HCT116 (cell line): ENCODE results near the gene LGALS7. TPM values are rescaled to one million over a fixed set of nuclear protein-coding genes. Genes with fewer than 3 reads are reported as not detected.

Experiments
- ATAC-seq: fragments of 200-7000 bp; cut with Tn5 transposase; 2 replicates; pipeline ENCODE4 v1.9.1; 2020; ENCODE audit warnings: mild to moderate bottlenecking, moderate library complexity
- BruUV-seq: library from RNA; stranded (reverse); fragments of 400-500 nt; replicated peaks from 2 replicates; lab custom pipeline; 2021; lab: Mats Ljungman, UMichigan
- CTCF ChIA-PET: fragments of 300-600 bp; sonication (Branson Sonifier 250); formaldehyde crosslinking; loops from one replicate; lab custom pipeline; 2021; ENCODE audit warnings: antibody characterized with exemption; lab: Charles Lee
- POLR2A ChIA-PET: fragments of 300-600, 350-600 bp; sonication (Branson Sonifier 250); formaldehyde crosslinking; loops from one replicate; lab custom pipeline; 2021; ENCODE audit warnings: antibody characterized with exemption; lab: Charles Lee
- RAD21 ChIA-PET, 2 experiments: fragments of 300-600 bp; sonication (Branson Sonifier 250); formaldehyde crosslinking; loops; one replicate each; lab custom pipeline; 2023; ENCODE audit warnings: low total read pairs in 2 of 2; ENCODE audit not compliant: uncharacterized antibody in 2 of 2, unreplicated experiment in 2 of 2, low non-redundant PET in 1 of 2; lab: Charles Lee
- DNase-seq: peaks from one replicate; pipeline ENCODE4 v3.0.0-alpha.2; 2010; ENCODE audit warnings: low read depth, low spot score
- H2AFZ ChIP-seq: fragments of 200-600 bp; shearing (Covaris generic), sonication (generic); 2 replicates; pipeline ENCODE4 v1.6.1; 2017; ENCODE audit warnings: low read depth, mixed run types, mixed read lengths, antibody characterized with exemption, low read length; ENCODE audit not compliant: poor library complexity, severe bottlenecking
- H3K27ac ChIP-seq: 2 replicates; pipeline ENCODE4 v1.5.1; 2012; ENCODE audit warnings: low read depth, low read length
- H3K27me3 ChIP-seq: fragments of 200-600 bp; sonication (generic); 2 replicates; pipeline ENCODE4 v1.6.1; 2016; ENCODE audit warnings: mixed run types, low read length, mixed read lengths; ENCODE audit not compliant: insufficient read depth
- H3K36me3 ChIP-seq, 2 experiments: fragments of 200-500 bp in 1 of 2; fragments of 200-600 bp in 1 of 2; sonication (Bioruptor generic) in 1 of 2; sonication (generic) in 1 of 2; 2 replicates each; pipeline versions ENCODE4 v1.5.1 to v1.6.1; 2014 to 2016; ENCODE audit warnings: low read length in 2 of 2, inconsistent platforms in 1 of 2, mixed read lengths in 1 of 2, mixed run types in 1 of 2; ENCODE audit not compliant: insufficient read depth in 2 of 2, control insufficient read depth in 1 of 2
- H3K4me1 ChIP-seq, 2 experiments: fragments of 200-600 bp in 1 of 2; sonication (generic) in 1 of 2; 2 replicates each; pipeline versions ENCODE4 v1.5.1 to v1.6.1; 2012 to 2017; ENCODE audit warnings: low read length in 2 of 2, inconsistent platforms in 1 of 2, mild to moderate bottlenecking in 1 of 2, mixed read lengths in 1 of 2, mixed run types in 1 of 2, moderate library complexity in 1 of 2; ENCODE audit not compliant: insufficient read depth in 2 of 2, control insufficient read depth in 1 of 2
- H3K4me2 ChIP-seq: fragments of 200-600 bp; sonication (generic); 2 replicates; pipeline ENCODE4 v1.6.1; 2017; ENCODE audit warnings: mixed run types, low read length, mixed read lengths
- H3K4me3 ChIP-seq, 2 experiments: fragments of 200-600 bp in 1 of 2; sonication (generic) in 1 of 2; replicated peaks in 1 of 2; 2 replicates each; pipeline ENCODE4 v1.5.1; 2011 to 2016; ENCODE audit warnings: low read length in 2 of 2, control low read depth in 1 of 2, low read depth in 1 of 2, mild to moderate bottlenecking in 1 of 2, mixed read lengths in 1 of 2, mixed run types in 1 of 2
- H3K79me2 ChIP-seq: fragments of 200-600 bp; sonication (generic); 2 replicates; pipeline ENCODE4 v1.6.1; 2017; ENCODE audit warnings: mild to moderate bottlenecking, mixed run types, low read length, moderate library complexity, mixed read lengths; ENCODE audit not compliant: insufficient read depth
- H3K9ac ChIP-seq: fragments of 200-600 bp; sonication (generic); 2 replicates; pipeline ENCODE4 v1.6.1; 2016; ENCODE audit warnings: low read length, mixed read lengths
- H3K9me2 ChIP-seq: fragments of 200-600 bp; sonication (generic), shearing (Covaris generic); 2 replicates; pipeline ENCODE4 v1.6.1; 2017; ENCODE audit warnings: mixed run types, mild to moderate bottlenecking, moderate library complexity; ENCODE audit not compliant: insufficient read depth
- H3K9me3 ChIP-seq, 2 experiments: fragments of 200-500 bp in 1 of 2; fragments of 200-600 bp in 1 of 2; sonication (Bioruptor generic) in 1 of 2; sonication (generic) in 1 of 2; 2 replicates each; pipeline ENCODE4 v1.6.1; 2014 to 2017; ENCODE audit warnings: low read length in 2 of 2, mixed read lengths in 2 of 2, inconsistent platforms in 1 of 2, low read depth in 1 of 2, mild to moderate bottlenecking in 1 of 2, mixed run types in 1 of 2, moderate library complexity in 1 of 2; ENCODE audit not compliant: control insufficient read depth in 1 of 2, insufficient read depth in 1 of 2
- H4K20me1 ChIP-seq: fragments of 200-600 bp; sonication (generic), shearing (Covaris generic); 2 replicates; pipeline ENCODE4 v1.6.1; 2017; ENCODE audit warnings: mixed run types, mild to moderate bottlenecking, moderate library complexity; ENCODE audit not compliant: insufficient read depth
- ELF1 ChIP-seq: IDR thresholded peaks from 2 replicates; pipeline ENCODE4 v1.6.1; 2012; ENCODE audit warnings: low read depth, borderline replicate concordance
- RAD21 ChIP-seq: IDR thresholded peaks from 2 replicates; pipeline ENCODE4 v1.6.1; 2012; ENCODE audit warnings: low read depth, mild to moderate bottlenecking
- ZFX ChIP-seq: fragments of 450-650 bp; IDR thresholded peaks from 2 replicates; pipeline ENCODE4 v1.6.1; 2017
- intact Hi-C: fragments of 100-400 bp; cut with micrococcal nuclease; formaldehyde crosslinking; loops from 2 replicates; pipeline ENCODE4 v1.10.0; 2022
- total RNA-seq: library from RNA; stranded (reverse); gene quantifications from one replicate; pipeline ENCODE4 v1.2.1, GENCODE V29; 2021; ENCODE audit not compliant: unreplicated experiment
- TF ChIP-seq, protein P1 (sequence below), 3 experiments: fragments of 200-600 bp in 1 of 3; sonication (generic) in 1 of 3; IDR thresholded peaks in 2 of 3; conservative IDR thresholded peaks in 1 of 3; 2 replicates each; pipeline ENCODE4 v1.5.1; 2012 to 2017; ENCODE audit warnings: low read depth in 2 of 3, low read length in 2 of 3, antibody characterized with exemption in 1 of 3, borderline replicate concordance in 1 of 3, control low read depth in 1 of 3, mild to moderate bottlenecking in 1 of 3, mixed read lengths in 1 of 3, mixed run types in 1 of 3, moderate library complexity in 1 of 3; ENCODE audit not compliant: insufficient read depth in 1 of 3
- TF ChIP-seq, protein P2 (sequence below): IDR thresholded peaks from 2 replicates; pipeline ENCODE4 v1.6.1; 2012
- TF ChIP-seq, protein P3 (sequence below): IDR thresholded peaks from 2 replicates; pipeline ENCODE4 v1.6.1; 2012; ENCODE audit warnings: low read depth

The LGALS7 gene
- total RNA-seq, 1 experiment from 2014 or later: not detected

DNA sequence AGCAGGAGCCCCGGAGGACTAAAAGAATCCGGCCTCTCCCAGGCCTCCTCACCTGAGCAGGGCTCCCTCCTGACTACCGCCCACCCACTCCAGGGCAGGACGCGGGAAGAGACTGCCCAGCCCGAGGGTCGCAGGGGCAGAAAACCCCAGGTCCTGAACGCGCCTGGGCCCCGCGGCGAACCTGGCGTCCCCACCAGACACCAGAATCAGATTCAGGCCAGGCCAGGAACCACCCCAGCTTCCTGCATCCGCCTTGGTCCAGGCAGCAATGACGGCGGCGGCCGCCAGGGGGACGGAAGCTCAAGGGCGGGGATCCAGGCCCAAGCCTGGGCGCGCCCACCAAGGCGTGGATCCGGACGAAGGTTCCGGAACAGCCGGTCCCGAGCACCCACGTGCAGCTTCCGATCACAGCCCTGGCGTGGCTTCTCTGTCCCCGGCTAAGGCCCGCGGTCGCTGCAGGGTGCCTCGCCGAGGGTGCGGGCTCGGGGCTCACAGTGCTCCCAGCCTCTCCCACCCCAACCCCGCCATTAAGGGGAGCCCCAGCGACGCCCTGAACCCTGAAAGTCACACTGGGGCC lies 3.6 kb downstream of the LGALS7 start:
- ATAC-seq: peak; percentile 79
- Histone ChIP-seq H4K20me1 (no peaks in the 10 kb centered on the region), H3K27ac (peak overlapping the region; percentile 52; the same call in 1 of the 2 replicates), H3K9ac (no peak overlapping the region), H3K4me2 (0 out of 2 replicates have a peak overlapping the region, but pooled peaks have one; percentile 39), H3K79me2 (no peaks in the 10 kb centered on the region), H3K9me2 (no peaks in the 10 kb centered on the region), H3K4me3 (no peak overlapping the region), H3K9me3 (no peaks in the 10 kb centered on the region), H3K4me1 (peaks cover 0 to 6% of the 10 kb centered on the region in 2 experiments; a peak in 1 of 4 replicates), H3K36me3 (no peaks in the 10 kb centered on the region), H3K27me3 (no peaks in the 10 kb centered on the region), H2AFZ (no peak overlapping the region)
- CTCF ChIA-PET: interaction anchor here (0.7 to 1.7 kb wide), 11 partner anchors 9 to 161 kb away, joined by 3 to 10 read pairs (median 3); partner anchors contain the start of genes LGALS7B, MRPS12, NFKBIB and SARS2
- intact Hi-C loops: no loop called here
- BruUV-seq: no TSS peak
- POLR2A ChIA-PET: interaction anchor here (1.3 kb wide), 1 partner anchor 53 kb away, joined by 6 read pairs; no protein-coding TSS in a partner anchor
- peak; percentile 57 for TF ChIP-seq RAD21
- TF ChIP-seq, protein P1, sequence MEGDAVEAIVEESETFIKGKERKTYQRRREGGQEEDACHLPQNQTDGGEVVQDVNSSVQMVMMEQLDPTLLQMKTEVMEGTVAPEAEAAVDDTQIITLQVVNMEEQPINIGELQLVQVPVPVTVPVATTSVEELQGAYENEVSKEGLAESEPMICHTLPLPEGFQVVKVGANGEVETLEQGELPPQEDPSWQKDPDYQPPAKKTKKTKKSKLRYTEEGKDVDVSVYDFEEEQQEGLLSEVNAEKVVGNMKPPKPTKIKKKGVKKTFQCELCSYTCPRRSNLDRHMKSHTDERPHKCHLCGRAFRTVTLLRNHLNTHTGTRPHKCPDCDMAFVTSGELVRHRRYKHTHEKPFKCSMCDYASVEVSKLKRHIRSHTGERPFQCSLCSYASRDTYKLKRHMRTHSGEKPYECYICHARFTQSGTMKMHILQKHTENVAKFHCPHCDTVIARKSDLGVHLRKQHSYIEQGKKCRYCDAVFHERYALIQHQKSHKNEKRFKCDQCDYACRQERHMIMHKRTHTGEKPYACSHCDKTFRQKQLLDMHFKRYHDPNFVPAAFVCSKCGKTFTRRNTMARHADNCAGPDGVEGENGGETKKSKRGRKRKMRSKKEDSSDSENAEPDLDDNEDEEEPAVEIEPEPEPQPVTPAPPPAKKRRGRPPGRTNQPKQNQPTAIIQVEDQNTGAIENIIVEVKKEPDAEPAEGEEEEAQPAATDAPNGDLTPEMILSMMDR (IDR thresholded peaks at IDR 0.05 in 2 of 3, conservative IDR thresholded peaks at IDR 0.05 in 1 of 3; ENCODE audit: borderline replicate concordance in 1 of 3, insufficient read depth in 1 of 3, low read depth in 2 of 3, low read length in 2 of 3): peak; percentile 38 to 67 (median 60); a peak in 5 of 6 replicates
- no peak for TF ChIP-seq ELF1
- TF ChIP-seq, protein P2, sequence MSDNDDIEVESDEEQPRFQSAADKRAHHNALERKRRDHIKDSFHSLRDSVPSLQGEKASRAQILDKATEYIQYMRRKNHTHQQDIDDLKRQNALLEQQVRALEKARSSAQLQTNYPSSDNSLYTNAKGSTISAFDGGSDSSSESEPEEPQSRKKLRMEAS: peak; percentile 39; the same call in 1 of the 2 replicates
- TF ChIP-seq ZFX: peak; percentile 64; the same call in 1 of the 2 replicates
- TF ChIP-seq, protein P3, sequence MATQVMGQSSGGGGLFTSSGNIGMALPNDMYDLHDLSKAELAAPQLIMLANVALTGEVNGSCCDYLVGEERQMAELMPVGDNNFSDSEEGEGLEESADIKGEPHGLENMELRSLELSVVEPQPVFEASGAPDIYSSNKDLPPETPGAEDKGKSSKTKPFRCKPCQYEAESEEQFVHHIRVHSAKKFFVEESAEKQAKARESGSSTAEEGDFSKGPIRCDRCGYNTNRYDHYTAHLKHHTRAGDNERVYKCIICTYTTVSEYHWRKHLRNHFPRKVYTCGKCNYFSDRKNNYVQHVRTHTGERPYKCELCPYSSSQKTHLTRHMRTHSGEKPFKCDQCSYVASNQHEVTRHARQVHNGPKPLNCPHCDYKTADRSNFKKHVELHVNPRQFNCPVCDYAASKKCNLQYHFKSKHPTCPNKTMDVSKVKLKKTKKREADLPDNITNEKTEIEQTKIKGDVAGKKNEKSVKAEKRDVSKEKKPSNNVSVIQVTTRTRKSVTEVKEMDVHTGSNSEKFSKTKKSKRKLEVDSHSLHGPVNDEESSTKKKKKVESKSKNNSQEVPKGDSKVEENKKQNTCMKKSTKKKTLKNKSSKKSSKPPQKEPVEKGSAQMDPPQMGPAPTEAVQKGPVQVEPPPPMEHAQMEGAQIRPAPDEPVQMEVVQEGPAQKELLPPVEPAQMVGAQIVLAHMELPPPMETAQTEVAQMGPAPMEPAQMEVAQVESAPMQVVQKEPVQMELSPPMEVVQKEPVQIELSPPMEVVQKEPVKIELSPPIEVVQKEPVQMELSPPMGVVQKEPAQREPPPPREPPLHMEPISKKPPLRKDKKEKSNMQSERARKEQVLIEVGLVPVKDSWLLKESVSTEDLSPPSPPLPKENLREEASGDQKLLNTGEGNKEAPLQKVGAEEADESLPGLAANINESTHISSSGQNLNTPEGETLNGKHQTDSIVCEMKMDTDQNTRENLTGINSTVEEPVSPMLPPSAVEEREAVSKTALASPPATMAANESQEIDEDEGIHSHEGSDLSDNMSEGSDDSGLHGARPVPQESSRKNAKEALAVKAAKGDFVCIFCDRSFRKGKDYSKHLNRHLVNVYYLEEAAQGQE: no peak
- peak; percentile 19 for DNase-seq
- RAD21 ChIA-PET: no interaction called here
